Measurements from ENCODE around the gene LILRB2. TPM values are rescaled to one million over a fixed set of nuclear protein-coding genes. Genes with fewer than 3 reads are reported as not detected.

LILRB2 gene
- total and polyA plus RNA-seq, 9 of the 15 experiments (the other 6 are each of a cell fraction or from before 2014, with no cell fraction given), result not detected

GRCh38 chr19:54312011-54312410 lies 31.1 kb upstream of the LILRB2 start:
- no peak overlapping the region for H2AFZ ChIP-seq (ENCODE audit: low read depth, low read length)
- H3K4me2 ChIP-seq (ENCODE audit: insufficient read depth, low read length), result no peak overlapping the region
- no peaks in the 10 kb centered on the region for H3K4me1 ChIP-seq (replicated peaks in 1 of 2; ENCODE audit: control insufficient read depth in 2 of 2, insufficient read depth in 2 of 2, low read length in 2 of 2)
- peaks cover 4 to 38% of the 10 kb centered on the region in 2 experiments; a peak in 3 of 5 replicates for H3K27me3 ChIP-seq (ENCODE audit: control insufficient read depth in 2 of 2, insufficient read depth in 2 of 2, low read length in 2 of 2)
- 0% methylated on average over 6 of the region's 6 CpGs for WGBS (ENCODE audit: insufficient coverage, low coverage, missing lambda C conversion rate)
- H3K27ac ChIP-seq (ENCODE audit: extremely low read depth, low read depth, low read length), result no peak overlapping the region
- DNase-seq (ENCODE audit: extremely low read depth in 1 of 4, low spot score in 3 of 4) (no peak), FAIRE-seq (no peak), ATAC-seq (no peak)
- no peak overlapping the region for H3K9ac ChIP-seq (ENCODE audit: insufficient read depth in 1 of 2, low read depth in 2 of 2, low read length in 2 of 2)
- H4K20me1 ChIP-seq (replicated peaks; ENCODE audit: control insufficient read depth, insufficient read depth, low read length), result no peaks in the 10 kb centered on the region
- BruUV-seq (replicated peaks), result no TSS peak
- no peak overlapping the region for H3K4me3 ChIP-seq
- H3K9me1 ChIP-seq (ENCODE audit: control insufficient read depth, insufficient read depth, low read length), result no peaks in the 10 kb centered on the region
- H3K36me3 ChIP-seq (ENCODE audit: control insufficient read depth, insufficient read depth, low read length), result no peaks in the 10 kb centered on the region
- ChIA-PET POLR2A (no interaction called here), CTCF (ENCODE audit: low intra/inter-chr PET ratio) (no interaction called here)
- H3K79me2 ChIP-seq (ENCODE audit: control insufficient read depth, insufficient read depth, low read length), result no peaks in the 10 kb centered on the region
- in situ Hi-C loops (cut with MboI), result no loop called here
- no peaks in the 10 kb centered on the region for H3K9me3 ChIP-seq (replicated peaks; ENCODE audit: control insufficient read depth, insufficient read depth, low read depth, low read length)
- intact Hi-C loops (cut with micrococcal nuclease), result no loop called here
- TF ChIP-seq ZNF133 (CRISPR knock-in tag; IDR thresholded peaks at IDR 0.05), result no peak
- TF ChIP-seq, protein P1, sequence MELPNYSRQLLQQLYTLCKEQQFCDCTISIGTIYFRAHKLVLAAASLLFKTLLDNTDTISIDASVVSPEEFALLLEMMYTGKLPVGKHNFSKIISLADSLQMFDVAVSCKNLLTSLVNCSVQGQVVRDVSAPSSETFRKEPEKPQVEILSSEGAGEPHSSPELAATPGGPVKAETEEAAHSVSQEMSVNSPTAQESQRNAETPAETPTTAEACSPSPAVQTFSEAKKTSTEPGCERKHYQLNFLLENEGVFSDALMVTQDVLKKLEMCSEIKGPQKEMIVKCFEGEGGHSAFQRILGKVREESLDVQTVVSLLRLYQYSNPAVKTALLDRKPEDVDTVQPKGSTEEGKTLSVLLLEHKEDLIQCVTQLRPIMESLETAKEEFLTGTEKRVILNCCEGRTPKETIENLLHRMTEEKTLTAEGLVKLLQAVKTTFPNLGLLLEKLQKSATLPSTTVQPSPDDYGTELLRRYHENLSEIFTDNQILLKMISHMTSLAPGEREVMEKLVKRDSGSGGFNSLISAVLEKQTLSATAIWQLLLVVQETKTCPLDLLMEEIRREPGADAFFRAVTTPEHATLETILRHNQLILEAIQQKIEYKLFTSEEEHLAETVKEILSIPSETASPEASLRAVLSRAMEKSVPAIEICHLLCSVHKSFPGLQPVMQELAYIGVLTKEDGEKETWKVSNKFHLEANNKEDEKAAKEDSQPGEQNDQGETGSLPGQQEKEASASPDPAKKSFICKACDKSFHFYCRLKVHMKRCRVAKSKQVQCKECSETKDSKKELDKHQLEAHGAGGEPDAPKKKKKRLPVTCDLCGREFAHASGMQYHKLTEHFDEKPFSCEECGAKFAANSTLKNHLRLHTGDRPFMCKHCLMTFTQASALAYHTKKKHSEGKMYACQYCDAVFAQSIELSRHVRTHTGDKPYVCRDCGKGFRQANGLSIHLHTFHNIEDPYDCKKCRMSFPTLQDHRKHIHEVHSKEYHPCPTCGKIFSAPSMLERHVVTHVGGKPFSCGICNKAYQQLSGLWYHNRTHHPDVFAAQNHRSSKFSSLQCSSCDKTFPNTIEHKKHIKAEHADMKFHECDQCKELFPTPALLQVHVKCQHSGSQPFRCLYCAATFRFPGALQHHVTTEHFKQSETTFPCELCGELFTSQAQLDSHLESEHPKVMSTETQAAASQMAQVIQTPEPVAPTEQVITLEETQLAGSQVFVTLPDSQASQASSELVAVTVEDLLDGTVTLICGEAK (IDR thresholded peaks at IDR 0.05), result no peak
- TF ChIP-seq, protein P1 (CRISPR knock-in tag; IDR thresholded peaks at IDR 0.05), result no peak
- TF ChIP-seq ELK3 (CRISPR knock-in tag; IDR thresholded peaks at IDR 0.05), result no peak
- no peak for TF ChIP-seq ZNF707 (CRISPR knock-in tag; conservative IDR thresholded peaks at IDR 0.05)
- no peak for TF ChIP-seq SMARCA4 (IDR thresholded peaks at IDR 0.05)
- no peak for TF ChIP-seq ZNF354B (CRISPR knock-in tag; IDR thresholded peaks at IDR 0.05)
- no peak for TF ChIP-seq E2F6 (IDR thresholded peaks at IDR 0.05; ENCODE audit: borderline replicate concordance in 1 of 2, extremely low read depth in 1 of 2, insufficient read depth in 1 of 2, insufficient read length in 1 of 2, low read depth in 1 of 2, low read length in 1 of 2, poor library complexity in 1 of 2, severe bottlenecking in 1 of 2)
- TF ChIP-seq, protein P2, sequence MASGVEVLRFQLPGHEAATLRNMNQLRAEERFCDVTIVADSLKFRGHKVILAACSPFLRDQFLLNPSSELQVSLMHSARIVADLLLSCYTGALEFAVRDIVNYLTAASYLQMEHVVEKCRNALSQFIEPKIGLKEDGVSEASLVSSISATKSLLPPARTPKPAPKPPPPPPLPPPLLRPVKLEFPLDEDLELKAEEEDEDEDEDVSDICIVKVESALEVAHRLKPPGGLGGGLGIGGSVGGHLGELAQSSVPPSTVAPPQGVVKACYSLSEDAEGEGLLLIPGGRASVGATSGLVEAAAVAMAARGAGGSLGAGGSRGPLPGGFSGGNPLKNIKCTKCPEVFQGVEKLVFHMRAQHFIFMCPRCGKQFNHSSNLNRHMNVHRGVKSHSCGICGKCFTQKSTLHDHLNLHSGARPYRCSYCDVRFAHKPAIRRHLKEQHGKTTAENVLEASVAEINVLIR (CRISPR knock-in tag; IDR thresholded peaks at IDR 0.05), result no peak
